A673 (cell line): Measurements from ENCODE around the gene KRT10. TPM values are rescaled to one million over a fixed set of nuclear protein-coding genes. Genes with fewer than 3 reads are reported as not detected.

Experiments
- BruUV-seq: library from RNA; stranded (reverse); fragments of 400-500 nt; replicated peaks from 2 replicates; lab custom pipeline; 2021; lab: Mats Ljungman, UMichigan
- CTCF ChIA-PET: fragments of 300-600 bp; sonication (Branson Sonifier 250); formaldehyde crosslinking; loops from one replicate; lab custom pipeline; 2022; ENCODE audit warnings: antibody characterized with exemption; lab: Charles Lee
- POLR2A ChIA-PET: fragments of 300-600 bp; sonication (Branson Sonifier 250); formaldehyde crosslinking; loops from one replicate; lab custom pipeline; 2022; ENCODE audit warnings: antibody characterized with exemption; ENCODE audit not compliant: low non-redundant PET; lab: Charles Lee
- DNase-seq: peaks from one replicate; pipeline ENCODE4 v3.0.0-alpha.2; 2015; ENCODE audit warnings: low spot score
- H3K27ac ChIP-seq: fragments of 200-600 bp; sonication (generic); 2 replicates; pipeline ENCODE4 v1.5.1; 2016; ENCODE audit warnings: mixed run types, low read depth, mild to moderate bottlenecking, mixed read lengths, antibody characterized with exemption, low read length; ENCODE audit not compliant: poor library complexity, severe bottlenecking
- H3K27me3 ChIP-seq: fragments of 200-600 bp; sonication (generic); replicated peaks from 2 replicates; pipeline ENCODE4 v1.6.1; 2017; ENCODE audit warnings: mixed run types, low read depth, mild to moderate bottlenecking, mixed read lengths, antibody characterized with exemption, low read length; ENCODE audit not compliant: insufficient read depth, poor library complexity
- H3K36me3 ChIP-seq: fragments of 200-600 bp; sonication (generic); 2 replicates; pipeline ENCODE4 v1.6.1; 2016; ENCODE audit warnings: mixed run types, mild to moderate bottlenecking, mixed read lengths, antibody characterized with exemption, low read length; ENCODE audit not compliant: insufficient read depth, poor library complexity, severe bottlenecking
- H3K4me1 ChIP-seq: fragments of 200-600 bp; sonication (generic); 2 replicates; pipeline ENCODE4 v1.6.1; 2017; ENCODE audit warnings: mixed run types, mild to moderate bottlenecking, mixed read lengths, antibody characterized with exemption, low read length; ENCODE audit not compliant: insufficient read depth, poor library complexity, severe bottlenecking
- H3K4me3 ChIP-seq: fragments of 200-600 bp; sonication (generic); 2 replicates; pipeline ENCODE4 v1.5.1; 2016; ENCODE audit warnings: low read depth, mixed run types, mild to moderate bottlenecking, mixed read lengths, low read length; ENCODE audit not compliant: poor library complexity, severe bottlenecking
- H3K9me3 ChIP-seq: fragments of 200-600 bp; sonication (generic); 2 replicates; pipeline ENCODE4 v1.6.1; 2016; ENCODE audit warnings: mixed run types, low read depth, mild to moderate bottlenecking, mixed read lengths, antibody characterized with exemption, low read length; ENCODE audit not compliant: poor library complexity, severe bottlenecking
- CTCF ChIP-seq: fragments of 300-800, 200-600 bp; sonication (generic); conservative IDR thresholded peaks from 2 replicates; pipeline ENCODE4 v1.5.1; 2017; ENCODE audit warnings: low read depth, mild to moderate bottlenecking, antibody characterized with exemption, low read length, moderate library complexity, mixed read lengths
- EZH2 ChIP-seq: fragments of 200-600 bp; sonication (generic); IDR thresholded peaks from 2 replicates; pipeline ENCODE4 v1.6.1; 2017; ENCODE audit warnings: borderline replicate concordance, low read depth, mild to moderate bottlenecking, mixed read lengths, antibody characterized with exemption, low read length; ENCODE audit not compliant: poor library complexity, severe bottlenecking
- intact Hi-C: fragments of 100-400 bp; cut with micrococcal nuclease; formaldehyde crosslinking; loops from one replicate; pipeline ENCODE4 v1.10.0; 2022; ENCODE audit not compliant: unreplicated experiment
- total RNA-seq: library from RNA; stranded (reverse); gene quantifications from 2 replicates; pipeline ENCODE4 v1.2.3, GENCODE V29; 2021

Gene KRT10
- total RNA-seq, 1 experiment from 2014 or later: 36.2 TPM

DNA sequence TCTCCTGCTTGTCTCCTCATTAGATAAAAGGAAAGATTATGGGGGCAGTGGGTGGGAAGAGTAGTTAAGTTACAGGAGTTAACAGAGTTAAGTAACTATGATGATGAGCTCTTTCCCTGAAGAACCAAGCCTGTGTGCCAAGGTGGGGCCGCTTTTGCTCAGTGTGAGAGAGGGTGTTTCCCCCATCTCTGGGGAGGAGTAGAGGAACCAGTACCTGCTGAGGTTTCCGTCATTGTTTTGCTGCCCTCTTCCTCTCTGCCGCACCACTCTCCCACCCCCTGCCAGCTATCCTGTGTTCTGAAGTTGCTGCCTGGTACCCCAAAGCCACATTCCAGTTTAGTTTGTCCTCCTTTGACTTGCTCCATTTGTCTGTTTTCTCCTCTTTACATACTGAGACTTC is 20.8 kb upstream of the KRT10 start:
- CTCF ChIA-PET: no interaction called here
- intact Hi-C loops: no loop called here
- H3K9me3 ChIP-seq: no peaks in the 10 kb centered on the region
- H3K27ac ChIP-seq: no peak overlapping the region
- TF ChIP-seq CTCF: no peak
- TF ChIP-seq EZH2: no peak
- no peak overlapping the region for H3K4me3 ChIP-seq
- no peaks in the 10 kb centered on the region for H3K36me3 ChIP-seq
- no peaks in the 10 kb centered on the region for H3K4me1 ChIP-seq
- no peaks in the 10 kb centered on the region for H3K27me3 ChIP-seq
- POLR2A ChIA-PET: interaction anchor here (0.6 kb wide), 1 partner anchor 724 kb away, joined by 11 read pairs; no protein-coding TSS in a partner anchor
- no TSS peak for BruUV-seq
- DNase-seq: no peak

GRCh38 chr17:40841246-40841645 is 18.8 kb upstream of the KRT10 start:
- intact Hi-C loops: no loop called here
- Histone ChIP-seq H3K36me3 (no peaks in the 10 kb centered on the region), H3K27me3 (no peaks in the 10 kb centered on the region), H3K27ac (no peak overlapping the region), H3K9me3 (no peaks in the 10 kb centered on the region), H3K4me3 (no peak overlapping the region), H3K4me1 (no peaks in the 10 kb centered on the region)
- CTCF ChIA-PET: no interaction called here
- no TSS peak for BruUV-seq
- DNase-seq: no peak
- TF ChIP-seq CTCF: no peak
- TF ChIP-seq EZH2: no peak
- POLR2A ChIA-PET: no interaction called here

GRCh38 chr17:40839194-40839593 is 16.8 kb upstream of the KRT10 start:
- Histone ChIP-seq H3K9me3 (no peaks in the 10 kb centered on the region), H3K27ac (no peak overlapping the region), H3K4me3 (no peak overlapping the region), H3K36me3 (no peaks in the 10 kb centered on the region), H3K27me3 (no peaks in the 10 kb centered on the region), H3K4me1 (no peaks in the 10 kb centered on the region)
- intact Hi-C loops: no loop called here
- no TSS peak for BruUV-seq
- DNase-seq: no peak
- TF ChIP-seq EZH2 (no peak), CTCF (no peak)
- ChIA-PET CTCF (no interaction called here), POLR2A (interaction anchor here (0.7 kb wide), 1 partner anchor 1116 kb away, joined by 3 read pairs; no protein-coding TSS in a partner anchor)
